Measurements from ENCODE around the gene APCDD1. TPM values are rescaled to one million over a fixed set of nuclear protein-coding genes. Genes with fewer than 3 reads are reported as not detected.

APCDD1 gene
- total RNA-seq, 4 donors from 2014 or later, result 47.6 to 191 (median 118) TPM

DNA sequence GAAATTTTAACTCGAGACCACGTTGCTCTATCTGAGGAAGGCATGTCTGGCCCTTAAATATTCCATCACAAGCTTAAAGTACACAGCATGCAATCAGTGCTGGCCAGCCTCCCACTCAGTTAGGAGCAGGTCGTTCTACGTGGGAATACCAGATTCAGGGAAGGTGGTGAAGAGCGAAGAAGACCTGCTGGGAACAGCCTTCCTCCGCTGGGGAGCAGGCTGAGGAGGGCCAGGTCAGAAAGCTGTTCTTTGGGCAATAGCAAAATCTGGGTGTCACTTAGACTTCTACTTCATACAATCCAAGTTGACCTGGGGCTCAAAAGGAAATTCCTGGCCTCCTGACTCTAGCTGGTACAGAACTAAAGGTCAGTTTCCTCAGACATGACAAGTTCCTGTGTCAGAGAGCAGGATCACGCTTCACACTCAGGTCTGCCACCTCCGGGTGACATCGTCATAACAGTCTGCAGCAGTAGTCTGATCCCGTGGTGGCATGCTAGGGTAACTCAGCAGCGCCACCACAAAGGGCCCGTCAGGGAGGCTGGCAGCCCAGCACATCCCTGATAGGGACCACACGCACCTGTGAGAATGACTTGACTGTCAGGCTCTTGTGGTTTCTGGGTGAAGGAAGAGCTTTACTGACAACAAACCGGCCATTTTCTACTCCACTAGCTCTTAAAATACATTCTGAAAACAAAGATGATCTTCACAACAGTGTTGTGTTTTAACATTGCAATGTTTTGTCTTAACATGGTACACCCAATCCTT, 36.1 kb downstream of the APCDD1 start:
- TF ChIP-seq, protein P1, sequence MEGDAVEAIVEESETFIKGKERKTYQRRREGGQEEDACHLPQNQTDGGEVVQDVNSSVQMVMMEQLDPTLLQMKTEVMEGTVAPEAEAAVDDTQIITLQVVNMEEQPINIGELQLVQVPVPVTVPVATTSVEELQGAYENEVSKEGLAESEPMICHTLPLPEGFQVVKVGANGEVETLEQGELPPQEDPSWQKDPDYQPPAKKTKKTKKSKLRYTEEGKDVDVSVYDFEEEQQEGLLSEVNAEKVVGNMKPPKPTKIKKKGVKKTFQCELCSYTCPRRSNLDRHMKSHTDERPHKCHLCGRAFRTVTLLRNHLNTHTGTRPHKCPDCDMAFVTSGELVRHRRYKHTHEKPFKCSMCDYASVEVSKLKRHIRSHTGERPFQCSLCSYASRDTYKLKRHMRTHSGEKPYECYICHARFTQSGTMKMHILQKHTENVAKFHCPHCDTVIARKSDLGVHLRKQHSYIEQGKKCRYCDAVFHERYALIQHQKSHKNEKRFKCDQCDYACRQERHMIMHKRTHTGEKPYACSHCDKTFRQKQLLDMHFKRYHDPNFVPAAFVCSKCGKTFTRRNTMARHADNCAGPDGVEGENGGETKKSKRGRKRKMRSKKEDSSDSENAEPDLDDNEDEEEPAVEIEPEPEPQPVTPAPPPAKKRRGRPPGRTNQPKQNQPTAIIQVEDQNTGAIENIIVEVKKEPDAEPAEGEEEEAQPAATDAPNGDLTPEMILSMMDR (IDR thresholded peaks at IDR 0.05; ENCODE audit: low read depth), result no peak

DNA sequence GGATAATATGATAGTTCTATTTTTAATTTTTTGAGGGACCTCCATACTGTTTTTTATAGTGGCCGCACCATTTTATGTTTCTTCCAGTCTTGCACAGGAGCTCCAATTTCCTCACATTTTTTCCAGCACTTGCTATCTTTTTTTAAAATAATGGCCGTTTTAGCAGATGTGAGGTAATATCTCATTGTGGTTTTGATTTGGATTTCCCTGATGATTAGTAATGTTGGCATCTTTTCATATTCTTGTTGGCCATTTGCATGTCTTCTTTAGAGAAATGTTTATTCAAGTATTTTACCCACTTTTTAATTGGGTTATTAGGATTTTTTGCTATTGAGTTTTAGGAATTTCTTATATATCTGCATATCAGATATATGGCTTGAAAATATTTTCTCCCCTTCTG, 41.5 kb downstream of the APCDD1 start:
- TF ChIP-seq, protein P1 (IDR thresholded peaks at IDR 0.05; ENCODE audit: low read depth), result no peak

GRCh38 chr18:10497206-10497749, 42.8 kb downstream of the APCDD1 start:
- TF ChIP-seq, protein P1 (IDR thresholded peaks at IDR 0.05; ENCODE audit: low read depth), result no peak

DNA sequence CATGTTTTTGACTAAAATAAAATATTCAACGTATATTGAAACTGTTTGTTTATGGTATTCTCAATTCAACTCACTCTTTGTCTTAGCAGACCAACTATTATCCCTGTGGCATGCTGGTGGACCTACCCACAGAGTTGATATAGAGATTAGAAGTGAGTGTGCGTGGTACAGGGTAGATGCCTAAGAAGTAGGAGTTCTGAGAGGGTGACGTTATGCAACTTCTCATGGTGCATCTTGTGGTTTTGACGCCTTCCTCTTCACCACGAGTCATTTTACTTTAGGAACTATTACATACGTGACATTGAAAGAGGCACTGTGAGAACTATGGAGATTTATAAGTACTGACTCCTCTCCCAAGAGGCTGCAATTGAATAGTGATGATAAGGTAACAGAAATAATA, 44.8 kb downstream of the APCDD1 start:
- TF ChIP-seq, protein P1 (IDR thresholded peaks at IDR 0.05; ENCODE audit: low read depth), result no peak

- TF ChIP-seq, protein P1 (IDR thresholded peaks at IDR 0.05; ENCODE audit: low read depth), result no peak
Observed at GRCh38 chr18:10500038-10500437, 45.6 kb downstream of the APCDD1 start.

DNA sequence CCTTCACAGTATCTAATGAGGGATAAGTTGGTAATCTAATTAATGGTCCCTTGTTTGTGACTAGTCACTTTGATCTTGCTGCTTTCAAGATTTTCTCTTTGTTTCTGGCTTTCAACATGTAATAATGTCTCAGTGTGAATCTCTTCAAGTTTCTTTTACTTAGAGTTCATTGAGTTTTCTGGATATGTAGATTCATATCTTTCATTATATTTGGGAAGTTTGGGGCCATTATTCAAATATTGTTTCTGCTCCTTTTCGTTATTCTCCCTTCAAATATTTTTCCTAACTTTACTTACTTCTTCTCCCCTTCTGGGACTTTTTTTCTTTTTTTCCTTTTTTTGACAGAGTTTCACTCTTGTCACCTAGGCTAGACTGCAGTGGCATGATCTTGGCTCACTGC, 50.3 kb downstream of the APCDD1 start:
- TF ChIP-seq, protein P1 (IDR thresholded peaks at IDR 0.05; ENCODE audit: low read depth), result no peak

DNA sequence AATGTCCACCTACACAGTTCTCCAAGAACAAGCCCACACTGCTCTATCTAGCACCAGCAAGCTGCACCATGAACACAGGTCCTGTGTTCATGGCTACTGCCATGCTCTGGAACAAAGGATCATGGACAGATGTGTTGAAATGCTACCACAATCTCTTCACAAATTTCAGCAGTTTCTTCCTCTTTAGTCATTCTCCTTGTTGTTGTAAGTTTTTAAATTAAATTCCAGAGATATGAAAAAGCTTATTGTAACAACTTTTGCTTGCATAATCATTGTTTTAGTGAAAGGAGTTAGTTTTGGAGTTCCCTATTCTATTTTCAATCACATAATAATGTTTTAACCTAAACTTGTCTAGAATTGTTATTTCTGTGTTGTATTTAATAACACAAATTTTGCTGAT, 54.2 kb downstream of the APCDD1 start:
- TF ChIP-seq, protein P1 (IDR thresholded peaks at IDR 0.05; ENCODE audit: low read depth), result no peak
